ENCODE data around the gene DNAH1.

The DNAH1 gene

DNA sequence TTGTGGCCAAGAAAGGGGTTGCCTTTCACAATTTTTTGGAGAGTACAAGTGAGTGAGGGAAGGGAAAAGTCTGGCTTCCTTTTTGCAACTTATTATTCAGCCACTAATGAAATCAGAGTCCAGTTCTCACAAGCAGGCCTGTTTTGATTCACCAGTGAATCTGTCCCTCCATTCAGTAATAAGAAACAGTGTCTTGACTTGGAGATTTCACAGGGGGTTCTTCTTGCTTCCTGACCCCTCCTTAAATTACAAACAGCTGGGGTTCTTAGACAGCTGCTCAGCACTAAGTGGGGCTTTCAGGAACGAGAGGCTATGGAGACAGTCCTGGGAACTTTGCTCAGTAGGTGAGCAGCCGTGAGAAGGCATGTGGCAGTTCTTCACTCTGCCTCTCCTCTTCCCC is 104.3 kb downstream of the DNAH1 start:
- H3K4me3 ChIP-seq (replicated peaks; ENCODE audit: low read depth, low read length): no peak overlapping the region
- TF ChIP-seq, protein P1, sequence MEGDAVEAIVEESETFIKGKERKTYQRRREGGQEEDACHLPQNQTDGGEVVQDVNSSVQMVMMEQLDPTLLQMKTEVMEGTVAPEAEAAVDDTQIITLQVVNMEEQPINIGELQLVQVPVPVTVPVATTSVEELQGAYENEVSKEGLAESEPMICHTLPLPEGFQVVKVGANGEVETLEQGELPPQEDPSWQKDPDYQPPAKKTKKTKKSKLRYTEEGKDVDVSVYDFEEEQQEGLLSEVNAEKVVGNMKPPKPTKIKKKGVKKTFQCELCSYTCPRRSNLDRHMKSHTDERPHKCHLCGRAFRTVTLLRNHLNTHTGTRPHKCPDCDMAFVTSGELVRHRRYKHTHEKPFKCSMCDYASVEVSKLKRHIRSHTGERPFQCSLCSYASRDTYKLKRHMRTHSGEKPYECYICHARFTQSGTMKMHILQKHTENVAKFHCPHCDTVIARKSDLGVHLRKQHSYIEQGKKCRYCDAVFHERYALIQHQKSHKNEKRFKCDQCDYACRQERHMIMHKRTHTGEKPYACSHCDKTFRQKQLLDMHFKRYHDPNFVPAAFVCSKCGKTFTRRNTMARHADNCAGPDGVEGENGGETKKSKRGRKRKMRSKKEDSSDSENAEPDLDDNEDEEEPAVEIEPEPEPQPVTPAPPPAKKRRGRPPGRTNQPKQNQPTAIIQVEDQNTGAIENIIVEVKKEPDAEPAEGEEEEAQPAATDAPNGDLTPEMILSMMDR (IDR thresholded peaks at IDR 0.05; ENCODE audit: low read depth, low read length, missing control alignments): no peak
- no peak for DNase-seq (ENCODE audit: extremely low read depth, low read depth)

- TF ChIP-seq, protein P1 (IDR thresholded peaks at IDR 0.05; ENCODE audit: low read depth, low read length, missing control alignments): no peak
- no peak overlapping the region for H3K4me3 ChIP-seq (replicated peaks; ENCODE audit: low read depth, low read length)
- no peak for DNase-seq (ENCODE audit: extremely low read depth, low read depth)
Observed at GRCh38 chr3:52422669-52423068, 106.5 kb downstream of the DNAH1 start.

DNA sequence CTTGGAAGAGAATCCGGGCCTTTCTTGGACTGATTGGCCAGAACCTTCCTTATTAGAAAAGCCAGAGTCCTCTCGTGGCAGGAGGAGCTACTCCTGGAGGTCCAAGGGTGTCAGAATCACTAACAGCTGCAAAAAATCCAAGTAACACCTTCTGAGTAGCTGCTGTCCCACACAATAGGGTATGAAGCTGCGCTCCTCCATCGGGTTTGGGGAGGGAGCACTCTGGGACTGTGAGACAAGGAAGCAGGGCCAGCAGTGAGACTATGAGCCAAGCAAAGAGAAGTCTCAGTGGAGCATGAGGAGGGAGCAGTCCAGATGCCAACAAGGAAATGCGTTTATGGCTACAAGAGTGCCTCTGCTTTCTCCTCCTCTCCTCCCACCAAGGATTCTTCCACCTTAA is 107.1 kb downstream of the DNAH1 start:
- TF ChIP-seq, protein P1 (IDR thresholded peaks at IDR 0.05; ENCODE audit: low read depth, low read length, missing control alignments): no peak
- no peak overlapping the region for H3K4me3 ChIP-seq (replicated peaks; ENCODE audit: low read depth, low read length)
- no peak for DNase-seq (ENCODE audit: extremely low read depth, low read depth)

GRCh38 chr3:52428151-52429005 is 112.3 kb downstream of the DNAH1 start:
- TF ChIP-seq, protein P1 (IDR thresholded peaks at IDR 0.05; ENCODE audit: low read depth, low read length, missing control alignments): peak; percentile 79
- peak; percentile 66 for DNase-seq (ENCODE audit: extremely low read depth, low read depth)
- H3K4me3 ChIP-seq (replicated peaks; ENCODE audit: low read depth, low read length): no peak overlapping the region

DNA sequence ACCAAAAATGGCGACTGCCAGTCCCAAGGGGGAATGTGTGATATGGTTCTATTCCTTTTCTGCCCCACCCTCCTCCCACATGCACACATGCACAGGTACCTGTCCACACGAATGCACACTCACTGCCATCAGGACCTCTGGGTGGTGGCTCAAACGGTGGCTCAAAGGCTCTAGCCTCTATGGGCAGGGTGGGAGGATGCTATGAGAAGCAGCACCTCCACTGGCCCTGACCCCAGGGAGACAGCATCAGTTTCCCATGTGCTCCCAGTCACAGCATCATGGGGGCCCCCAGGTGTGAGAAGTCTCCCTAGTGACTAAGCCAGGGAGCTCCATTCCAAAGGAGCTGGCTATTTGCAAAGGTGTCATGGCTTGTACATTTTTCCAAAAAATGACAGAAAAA is 112.9 kb downstream of the DNAH1 start:
- DNase-seq (ENCODE audit: extremely low read depth, low read depth): no peak

DNA sequence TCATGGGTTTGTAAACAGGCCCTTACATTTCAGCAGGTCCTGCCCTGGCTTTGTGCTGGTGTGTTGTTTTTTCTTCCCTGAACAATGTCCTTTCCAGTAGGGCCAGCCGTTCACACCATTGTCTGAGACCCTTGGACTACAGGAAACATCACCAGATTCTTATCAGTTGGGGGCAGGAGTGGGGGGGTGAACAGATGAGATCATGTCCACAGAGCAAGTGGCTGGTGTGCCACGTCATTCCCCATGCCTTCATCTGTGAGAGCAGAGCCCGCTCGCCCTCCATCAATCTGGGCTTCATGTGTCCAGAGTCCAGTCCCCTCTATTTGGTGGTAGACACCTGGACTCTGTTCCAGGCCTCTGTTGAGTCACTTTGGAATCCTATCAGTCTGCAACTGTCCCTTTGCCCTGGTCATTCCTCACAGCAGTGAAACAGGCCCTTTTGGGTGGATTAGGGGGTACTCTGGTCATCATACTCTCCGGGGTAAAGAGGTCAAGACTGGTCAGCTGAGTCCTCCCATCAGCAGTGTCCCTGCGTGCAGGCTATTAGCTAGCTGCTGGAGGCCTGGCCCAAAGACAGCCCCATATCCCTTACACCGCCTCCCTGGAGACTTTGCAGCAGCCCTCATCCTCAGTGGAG is 113.8 kb downstream of the DNAH1 start:
- DNase-seq (ENCODE audit: extremely low read depth, low read depth): no peak
- TF ChIP-seq, protein P1 (IDR thresholded peaks at IDR 0.05; ENCODE audit: low read depth, low read length, missing control alignments): no peak

More for the DNA sequence above, 112.9 kb downstream of the DNAH1 start:
- TF ChIP-seq, protein P1 (IDR thresholded peaks at IDR 0.05; ENCODE audit: low read depth, low read length, missing control alignments): no peak
- H3K4me3 ChIP-seq (replicated peaks; ENCODE audit: low read depth, low read length): no peak overlapping the region

More for the DNA sequence above, 113.8 kb downstream of the DNAH1 start:
- H3K4me3 ChIP-seq (replicated peaks; ENCODE audit: low read depth, low read length): no peak overlapping the region
